Mononuclear cell (primary cell): Measurements from ENCODE around the gene TFCP2L1. TPM values are rescaled to one million over a fixed set of nuclear protein-coding genes. Genes with fewer than 3 reads are reported as not detected.

Experiments
- H3K27me3 ChIP-seq: 2 replicates; pipeline ENCODE4 v1.6.0; 2011; ENCODE audit warnings: low read length, control low read depth; ENCODE audit not compliant: insufficient read depth
- H3K4me1 ChIP-seq: 2 replicates; pipeline ENCODE4 v1.5.1; 2011; ENCODE audit warnings: mild to moderate bottlenecking, low read length, control low read depth; ENCODE audit not compliant: insufficient read depth
- H3K4me3 ChIP-seq: 2 replicates; pipeline ENCODE4 v1.5.1; 2011; ENCODE audit warnings: mild to moderate bottlenecking, low read length, moderate library complexity
- H3K9me3 ChIP-seq: 2 replicates; pipeline ENCODE4 v1.5.1; 2011; ENCODE audit warnings: low read depth, mild to moderate bottlenecking, control low read depth, low read length
- total RNA-seq: library from RNA; depleted of rRNA; stranded (reverse); fragments of >200 nt; gene quantifications from one replicate; pipeline ENCODE4 v1.2.3, GENCODE V29; 2012

The TFCP2L1 gene
- total RNA-seq, 1 donor, result 0.10 TPM

DNA sequence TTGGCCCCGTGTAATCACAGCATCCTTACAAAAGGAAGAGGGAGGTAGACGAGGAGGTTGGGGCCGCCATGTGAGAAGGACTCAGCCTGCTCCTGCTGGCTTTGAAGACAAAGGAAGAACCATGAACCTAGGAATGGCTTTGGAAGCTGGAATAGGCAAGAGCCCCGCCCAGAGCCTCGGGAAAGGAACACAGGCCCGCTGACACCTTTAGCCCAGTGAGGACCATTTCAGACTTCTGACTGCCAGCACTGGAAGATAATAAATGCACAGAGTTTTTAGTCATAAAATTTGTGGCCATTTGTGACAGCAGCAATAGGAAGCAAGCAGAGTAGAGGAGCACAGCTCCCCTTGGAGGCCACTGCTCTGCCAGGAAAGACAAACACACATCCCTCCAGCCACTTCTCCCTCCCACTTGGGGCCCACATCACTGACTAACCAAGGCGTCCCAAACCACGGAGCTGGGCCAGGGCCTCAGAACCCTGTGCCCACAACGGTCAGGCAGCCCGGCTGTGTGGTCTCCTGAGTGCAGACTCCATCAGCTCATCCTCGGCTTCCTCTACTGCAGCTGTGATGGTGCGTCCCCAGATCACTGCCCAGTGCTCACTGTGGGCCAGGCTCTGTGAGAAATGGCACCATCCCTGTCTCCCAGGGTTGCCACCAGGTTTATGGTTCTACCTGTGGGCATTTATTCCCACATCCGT, 39.7 kb downstream of the TFCP2L1 start:
- Histone ChIP-seq H3K4me1 (no peaks in the 10 kb centered on the region), H3K27me3 (no peaks in the 10 kb centered on the region), H3K4me3 (no peak overlapping the region), H3K9me3 (no peaks in the 10 kb centered on the region)

DNA sequence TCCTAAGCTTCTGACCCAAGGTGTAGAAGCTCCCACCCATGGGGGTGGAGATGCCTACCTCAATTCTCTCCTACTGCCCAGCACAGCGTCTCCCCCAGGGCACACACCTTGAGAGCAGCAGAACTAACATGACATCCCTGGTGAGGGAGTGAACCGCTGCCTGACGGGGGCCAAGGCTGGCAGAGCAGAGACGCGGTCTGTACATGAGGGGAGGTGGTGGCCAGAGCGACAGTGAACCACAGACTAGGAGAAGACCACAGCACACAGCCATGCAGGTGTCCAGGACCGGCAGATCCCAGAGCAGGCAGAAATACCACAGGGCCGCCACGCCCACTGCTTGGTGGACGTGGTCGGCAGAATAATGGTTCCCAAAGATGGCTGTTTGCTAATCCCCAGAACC, 40.4 kb downstream of the TFCP2L1 start:
- Histone ChIP-seq H3K4me1 (no peaks in the 10 kb centered on the region), H3K9me3 (no peaks in the 10 kb centered on the region), H3K27me3 (no peaks in the 10 kb centered on the region), H3K4me3 (no peak overlapping the region)

DNA sequence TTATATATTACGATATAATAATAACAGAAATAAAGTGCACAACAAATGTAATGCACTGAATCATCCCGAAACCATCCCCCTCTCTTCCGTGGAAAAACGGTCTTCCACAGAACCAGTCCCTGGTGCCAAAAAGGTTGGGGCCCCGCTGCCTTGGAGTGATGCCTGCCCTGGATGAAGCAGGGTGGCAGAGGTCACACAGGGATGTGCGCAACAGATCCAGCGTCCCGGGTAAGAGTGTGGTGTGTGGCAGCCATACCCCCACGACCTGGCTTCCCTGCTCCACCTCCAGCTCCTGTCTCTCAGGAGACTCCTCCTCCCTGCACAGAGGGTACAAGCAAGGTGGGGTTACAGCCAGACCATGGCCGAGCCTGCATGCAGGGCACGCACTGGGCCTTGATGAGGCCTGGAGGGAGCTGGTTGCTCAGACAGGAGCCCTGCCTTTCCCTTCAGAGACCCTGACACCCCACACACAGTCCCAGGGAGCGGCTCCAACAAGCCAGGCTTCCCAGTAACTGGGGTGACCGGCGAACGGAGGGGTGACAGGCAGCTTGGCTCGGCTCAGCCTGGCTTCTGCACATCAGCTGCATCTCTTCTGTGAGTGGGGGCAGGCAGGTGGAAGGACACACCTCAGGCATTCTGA, 41.1 kb downstream of the TFCP2L1 start:
- no peaks in the 10 kb centered on the region for H3K27me3 ChIP-seq
- H3K4me3 ChIP-seq, result no peak overlapping the region
- H3K9me3 ChIP-seq, result no peaks in the 10 kb centered on the region
- H3K4me1 ChIP-seq, result no peaks in the 10 kb centered on the region

DNA sequence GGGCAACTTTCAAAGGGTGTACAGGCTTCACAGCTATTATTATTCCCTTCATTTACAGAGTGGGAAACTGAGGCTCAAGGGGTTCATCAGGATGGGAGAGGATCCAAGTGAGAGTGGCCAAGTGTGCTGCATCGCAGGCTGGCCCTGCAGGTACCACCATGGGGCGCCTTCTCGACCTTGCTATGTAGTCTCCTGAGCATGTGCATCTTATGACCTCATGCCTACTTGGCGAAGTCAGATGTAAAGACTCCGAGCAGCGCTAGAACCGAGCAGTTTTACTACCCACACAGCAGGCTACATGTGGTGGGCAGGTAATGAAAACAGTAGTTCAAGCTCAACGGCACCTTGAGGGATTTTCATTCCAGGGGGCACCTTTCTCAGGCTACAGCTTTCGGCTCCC, 42.0 kb downstream of the TFCP2L1 start:
- H3K9me3 ChIP-seq, result no peaks in the 10 kb centered on the region
- no peaks in the 10 kb centered on the region for H3K27me3 ChIP-seq
- H3K4me3 ChIP-seq, result no peak overlapping the region
- H3K4me1 ChIP-seq, result no peaks in the 10 kb centered on the region

DNA sequence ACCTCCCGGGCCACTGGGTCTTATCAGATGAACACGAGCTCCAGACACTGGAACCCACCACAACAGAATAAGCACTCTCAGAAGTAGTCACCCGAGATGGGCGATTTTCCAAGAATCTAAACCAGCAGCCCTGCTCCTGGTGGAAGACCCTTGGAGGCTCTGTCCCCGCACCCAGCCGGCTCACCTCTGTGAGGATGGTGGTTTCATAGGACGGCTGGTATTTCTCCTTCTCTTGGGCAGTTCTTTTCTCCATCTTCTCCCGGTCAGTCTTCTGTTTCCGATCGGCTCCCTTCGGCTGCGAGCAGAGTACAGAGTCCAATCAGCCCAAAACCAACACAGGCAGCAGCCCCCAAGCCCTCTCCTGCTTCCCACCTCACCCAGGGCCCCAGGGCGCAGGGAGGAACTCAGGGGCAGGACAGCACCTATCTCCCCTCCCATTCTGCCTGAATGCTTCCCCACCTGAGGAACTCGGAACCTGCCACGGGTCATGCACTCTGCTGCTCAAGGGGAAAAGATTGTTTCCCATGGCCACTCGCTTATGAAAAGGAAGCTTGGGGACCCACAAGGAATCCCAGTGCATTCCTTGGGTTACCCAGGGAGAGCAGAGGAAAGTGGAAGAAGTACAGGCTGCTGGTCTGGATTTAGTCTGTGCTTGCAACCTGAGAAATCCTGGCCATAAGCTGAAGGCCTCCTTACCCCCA, 42.7 kb downstream of the TFCP2L1 start:
- H3K4me1 ChIP-seq, result no peaks in the 10 kb centered on the region
- no peak overlapping the region for H3K4me3 ChIP-seq
- H3K27me3 ChIP-seq, result no peaks in the 10 kb centered on the region
- no peaks in the 10 kb centered on the region for H3K9me3 ChIP-seq

DNA sequence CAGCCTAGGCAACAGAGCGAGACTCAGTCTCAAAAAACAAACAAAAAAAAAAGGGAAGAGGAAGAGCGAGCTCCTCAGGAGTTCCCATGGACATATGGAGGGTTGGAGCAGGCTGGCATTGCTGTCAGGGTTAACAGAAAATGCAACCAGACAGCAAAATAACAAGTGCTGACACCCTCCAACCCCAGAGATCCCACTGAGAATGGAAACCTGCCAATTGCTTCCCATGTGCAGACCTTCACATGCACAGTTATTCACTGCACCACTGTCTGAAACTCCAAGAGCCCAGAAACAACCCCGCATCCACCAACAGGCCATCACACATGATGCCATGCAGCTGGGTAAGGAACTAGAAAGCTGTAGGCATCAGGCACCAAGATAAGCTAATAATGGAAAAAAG, 43.5 kb downstream of the TFCP2L1 start:
- Histone ChIP-seq H3K9me3 (no peaks in the 10 kb centered on the region), H3K27me3 (no peaks in the 10 kb centered on the region)

DNA sequence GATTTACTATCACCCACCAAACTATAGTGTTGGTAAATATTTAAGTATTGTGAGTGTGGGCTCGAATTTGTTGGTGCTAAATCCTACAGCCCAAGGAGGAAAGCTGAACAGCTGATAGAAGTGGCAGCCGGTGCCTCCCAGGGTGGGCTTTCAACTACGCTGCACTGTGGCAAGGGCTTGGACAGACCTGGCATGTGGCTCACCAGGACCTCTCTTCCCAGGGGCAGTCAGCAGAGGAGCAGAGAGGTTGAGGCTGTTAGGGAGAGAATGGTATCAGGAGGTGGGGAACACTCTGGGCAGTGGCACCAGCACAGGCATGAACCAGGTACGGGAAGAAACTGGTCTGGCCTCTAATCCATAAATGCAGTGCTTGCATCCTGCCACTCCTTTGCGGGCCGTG, 44.6 kb downstream of the TFCP2L1 start:
- no peak overlapping the region for H3K4me3 ChIP-seq
- no peaks in the 10 kb centered on the region for H3K4me1 ChIP-seq
- no peaks in the 10 kb centered on the region for H3K9me3 ChIP-seq
- no peaks in the 10 kb centered on the region for H3K27me3 ChIP-seq

More for the DNA sequence above, 43.5 kb downstream of the TFCP2L1 start:
- Histone ChIP-seq H3K4me3 (no peak overlapping the region), H3K4me1 (no peaks in the 10 kb centered on the region)

DNA sequence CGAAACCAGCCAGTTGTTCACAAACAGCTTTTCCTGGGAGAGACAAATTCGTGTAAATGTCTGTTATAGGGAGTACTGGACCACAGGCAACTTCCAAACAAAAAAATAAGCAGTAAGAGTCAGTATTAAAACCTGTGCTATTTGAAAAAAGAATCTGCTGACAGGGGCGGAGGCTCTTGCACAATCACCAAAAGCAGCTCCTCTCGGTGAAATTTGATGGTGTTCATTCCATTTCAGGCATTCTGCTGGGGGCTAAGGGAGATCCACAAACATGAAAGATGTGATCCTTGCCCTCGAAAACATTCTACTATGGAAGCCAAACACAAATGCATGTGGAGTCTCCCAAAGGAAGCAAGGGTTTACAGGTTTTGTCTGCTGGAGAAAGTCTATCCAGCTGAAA, 45.0 kb downstream of the TFCP2L1 start:
- Histone ChIP-seq H3K4me1 (no peaks in the 10 kb centered on the region), H3K27me3 (no peaks in the 10 kb centered on the region), H3K9me3 (no peaks in the 10 kb centered on the region), H3K4me3 (no peak overlapping the region)

DNA sequence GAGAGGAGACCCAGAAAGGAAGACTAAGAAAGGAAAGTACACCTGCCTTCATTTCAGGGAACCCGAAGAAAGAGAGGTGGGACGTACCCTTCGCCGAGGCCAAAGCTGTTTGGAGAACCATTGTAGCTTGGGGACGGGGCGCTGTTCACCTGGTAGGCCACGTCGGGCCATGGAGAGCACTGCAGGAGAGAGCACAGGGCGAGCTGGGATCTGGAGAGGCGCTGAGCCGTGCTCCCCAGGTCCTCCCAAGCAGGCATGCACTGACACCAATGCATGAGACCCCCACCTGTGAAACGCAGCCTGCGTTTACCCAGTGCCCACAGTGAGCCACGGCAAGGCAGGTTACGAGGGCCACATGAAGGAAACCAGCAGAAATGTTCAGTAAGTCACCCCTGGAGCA, 45.5 kb downstream of the TFCP2L1 start:
- no peaks in the 10 kb centered on the region for H3K9me3 ChIP-seq
- no peaks in the 10 kb centered on the region for H3K27me3 ChIP-seq
- H3K4me3 ChIP-seq, result no peak overlapping the region
- H3K4me1 ChIP-seq, result no peaks in the 10 kb centered on the region

DNA sequence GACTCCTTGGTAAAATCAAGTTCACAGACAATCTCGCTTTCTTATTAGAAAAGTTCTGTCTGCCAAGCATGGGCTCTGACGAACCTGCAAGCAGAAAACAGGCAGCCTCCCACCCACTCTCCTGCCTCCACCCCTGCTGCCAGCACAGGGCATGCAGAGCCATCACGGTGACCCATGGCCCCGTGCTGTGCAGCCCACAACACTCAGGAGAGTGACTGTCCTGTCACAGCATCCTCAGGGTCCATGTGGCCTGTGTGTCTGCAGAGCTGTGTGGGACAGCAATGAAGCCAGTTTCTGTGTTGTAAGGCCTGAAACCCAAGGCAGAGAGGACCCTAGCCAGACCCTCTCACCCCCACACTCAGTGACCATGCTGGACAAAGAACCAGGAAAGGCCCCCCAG, 46.2 kb downstream of the TFCP2L1 start:
- Histone ChIP-seq H3K4me1 (no peaks in the 10 kb centered on the region), H3K9me3 (no peaks in the 10 kb centered on the region), H3K4me3 (no peak overlapping the region)

DNA sequence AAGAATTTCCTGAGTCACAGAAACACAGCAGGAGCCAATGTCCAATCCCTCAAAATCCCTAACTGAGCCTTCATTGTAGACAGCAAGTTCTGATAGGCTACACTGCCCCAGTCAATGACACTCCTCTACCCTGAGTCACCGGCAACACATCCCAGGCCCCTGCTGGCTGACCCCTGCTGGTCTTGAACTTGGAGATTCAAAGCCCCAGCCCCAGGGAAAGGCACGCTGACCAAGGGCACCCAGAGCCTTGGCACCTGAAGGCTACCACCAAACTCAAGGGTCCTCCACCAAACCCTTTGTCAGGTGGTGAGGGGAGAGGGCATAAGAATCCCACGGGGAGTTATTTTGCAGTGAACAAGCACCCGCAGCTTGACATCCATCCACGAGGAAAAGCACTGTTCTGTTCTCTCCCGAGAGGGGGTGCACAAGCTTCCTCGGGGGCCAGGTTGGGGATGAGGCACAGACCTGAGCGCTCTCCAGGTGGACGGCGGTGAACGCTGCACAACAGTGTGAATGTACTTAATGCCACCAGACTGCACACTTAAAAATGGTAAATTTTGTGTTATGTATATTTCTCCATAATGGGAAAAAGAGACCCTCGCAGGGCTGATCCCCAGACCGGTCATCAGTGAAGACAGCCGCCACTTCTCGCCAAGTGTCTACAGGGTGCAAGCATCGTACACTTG, 46.9 kb downstream of the TFCP2L1 start:
- no peak overlapping the region for H3K4me3 ChIP-seq
- no peaks in the 10 kb centered on the region for H3K27me3 ChIP-seq
- H3K9me3 ChIP-seq, result no peaks in the 10 kb centered on the region
- no peaks in the 10 kb centered on the region for H3K4me1 ChIP-seq

More for the DNA sequence above, 46.2 kb downstream of the TFCP2L1 start:
- no peaks in the 10 kb centered on the region for H3K27me3 ChIP-seq

DNA sequence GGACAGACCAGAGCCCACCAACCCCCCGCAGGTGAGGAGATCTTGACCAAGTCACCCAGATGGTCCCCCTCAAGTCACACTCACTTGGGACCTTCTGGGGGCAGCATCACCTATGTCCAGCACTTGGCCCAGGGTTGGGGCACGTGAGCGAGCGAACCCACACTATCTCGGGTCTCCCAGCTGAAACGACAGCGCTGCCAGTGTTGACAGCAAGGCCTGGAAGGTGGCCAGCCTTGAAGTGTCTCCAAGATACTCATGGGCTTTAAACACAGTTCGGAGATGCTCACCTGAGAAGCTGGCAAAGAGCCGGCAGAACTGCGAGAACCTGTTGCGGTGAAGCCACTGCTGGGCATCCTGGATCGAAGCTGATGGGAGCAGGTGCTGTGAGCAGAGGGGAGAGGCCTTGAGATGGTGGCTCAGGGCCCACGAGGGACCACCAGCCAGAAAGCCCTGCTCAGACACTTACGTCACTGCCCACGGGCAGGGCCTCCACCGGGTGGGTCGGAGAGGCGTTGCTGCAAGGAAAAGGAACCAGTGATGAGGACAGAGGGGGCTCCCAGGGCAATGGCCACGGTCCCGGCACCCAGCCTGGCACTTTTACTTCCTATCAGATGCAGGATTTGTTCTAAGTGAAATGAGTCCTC, 47.5 kb downstream of the TFCP2L1 start:
- H3K4me3 ChIP-seq, result no peak overlapping the region
- no peaks in the 10 kb centered on the region for H3K4me1 ChIP-seq

DNA sequence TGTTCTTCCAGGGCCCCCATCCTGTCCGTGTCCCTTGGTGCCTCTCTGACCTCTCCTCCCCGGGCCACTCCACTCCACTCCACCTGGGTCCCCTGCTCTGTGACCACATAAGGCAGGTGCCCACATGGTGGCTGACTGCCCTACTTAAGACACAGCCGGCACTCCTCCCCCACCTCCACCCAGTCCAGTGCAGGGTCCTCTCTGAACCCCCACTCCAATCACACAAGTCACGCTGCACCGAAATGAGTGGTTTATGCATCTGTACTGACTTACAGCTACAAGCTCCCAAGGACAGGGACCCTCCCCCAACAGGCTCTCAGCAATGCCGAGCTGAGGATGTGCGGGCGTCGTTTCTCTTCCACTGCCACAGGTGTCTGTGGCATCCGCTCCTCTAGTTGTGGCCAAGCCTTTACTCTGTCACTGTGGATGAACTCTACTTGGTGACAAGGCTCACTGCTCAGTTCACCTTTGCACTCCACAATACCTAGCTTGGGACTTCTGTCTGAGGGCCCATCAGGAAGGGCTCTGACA, 48.3 kb downstream of the TFCP2L1 start:
- H3K27me3 ChIP-seq, result no peaks in the 10 kb centered on the region
- H3K4me3 ChIP-seq, result no peak overlapping the region
- H3K4me1 ChIP-seq, result no peaks in the 10 kb centered on the region
- H3K9me3 ChIP-seq, result no peaks in the 10 kb centered on the region

More for the DNA sequence above, 47.5 kb downstream of the TFCP2L1 start:
- Histone ChIP-seq H3K9me3 (no peaks in the 10 kb centered on the region), H3K27me3 (no peaks in the 10 kb centered on the region)

DNA sequence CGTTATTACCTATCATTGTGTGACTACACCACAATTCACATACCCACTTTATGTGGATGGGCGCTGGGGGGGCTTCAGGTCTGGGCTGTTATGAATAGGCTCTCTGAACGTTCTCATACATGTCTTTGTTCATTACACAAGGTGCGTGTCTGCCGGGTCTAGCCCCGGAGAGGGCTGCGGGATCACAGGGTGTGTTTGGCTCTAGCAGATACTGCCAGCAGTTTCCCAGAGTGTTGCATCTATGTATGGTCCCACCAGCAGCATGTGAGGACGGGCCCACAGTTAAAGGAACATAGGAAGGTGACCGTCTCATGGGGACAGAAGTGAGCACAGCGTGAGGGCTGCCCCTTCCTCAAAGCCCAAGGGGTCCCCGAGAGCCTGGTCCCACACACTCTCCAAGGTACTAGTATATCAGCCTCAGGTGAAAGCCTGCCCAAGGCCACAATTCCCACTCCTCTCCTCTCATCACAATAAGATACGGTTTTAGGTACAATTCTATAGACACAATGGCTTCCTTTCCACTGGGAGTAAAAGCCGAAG, 48.8 kb downstream of the TFCP2L1 start:
- Histone ChIP-seq H3K4me3 (no peak overlapping the region), H3K27me3 (no peaks in the 10 kb centered on the region), H3K9me3 (no peaks in the 10 kb centered on the region), H3K4me1 (no peaks in the 10 kb centered on the region)
